Pancreas (tissue), 10 donors: ENCODE data around the gene HOXC5. TPM values are rescaled to one million over a fixed set of nuclear protein-coding genes. Genes with fewer than 3 reads are reported as not detected.

ENCODE experiments used
- ATAC-seq, 4 donors: fragments of 200-7000 bp; cut with Tn5 transposase; one replicate each; pipeline versions ENCODE4 v1.8.0 to v1.9.1; 2020; ENCODE audit warnings: mild to moderate bottlenecking in 4 of 4, moderate library complexity in 4 of 4
- DNase-seq, 6 donors: peaks; one replicate each; pipeline ENCODE4 v3.0.0-alpha.2; 2020
- FAIRE-seq: peaks from 2 replicates; lab custom pipeline; 2012; peaks lifted over from hg19 to GRCh38; lab: Jason Lieb, UNC
- H3K27ac ChIP-seq, 4 donors: fragments of 200-600 bp; sonication (generic); 1 replicate in 3 of 4; 2 replicates in 1 of 4; pipeline versions ENCODE4 v1.5.0 to v1.8.0; 2020
- H3K27me3 ChIP-seq, 4 donors: fragments of 200-600 bp; one replicate each; pipeline ENCODE4 v1.8.0; 2021
- H3K36me3 ChIP-seq, 3 donors: fragments of 200-600 bp; sonication (generic) in 1 of 3; one replicate each; pipeline versions ENCODE4 v1.5.0 to v1.8.0; 2020 to 2021
- H3K4me1 ChIP-seq, 3 donors: fragments of 200-600 bp; one replicate each; pipeline ENCODE4 v1.8.0; 2021
- H3K4me3 ChIP-seq, 4 donors: fragments of 200-600 bp; sonication (generic) in 2 of 4; one replicate each; pipeline versions ENCODE4 v1.5.0 to v1.8.0; 2020 to 2021
- H3K9me3 ChIP-seq, 4 donors: fragments of 200-600 bp; one replicate each; pipeline ENCODE4 v1.8.0; 2021
- WGBS, 2 donors: extraction: QIAGEN DNeasy Blood & Tissue Kit; methylation state at CpG; one replicate each; pipeline ENCODE4 v1.1.7; 2013; 5-methylcytosine and 5-hydroxymethylcytosine counted together
- intact Hi-C, 3 donors: fragments of 100-400 bp; cut with DNase I; formaldehyde crosslinking; loops; one replicate each; pipeline versions ENCODE4 v1.11.1 to v1.14.2; 2022
- polyA plus RNA-seq, 2 donors: library from polyadenylated mRNA; stranded (reverse); fragments of 200-250 nt; gene quantifications; one replicate each; pipeline ENCODE4 v1.2.3, GENCODE V29; 2013
- total RNA-seq, 6 donors: library from RNA; stranded (reverse); fragmentation: NEBNext Ultra II Directional in 4 of 6; extraction: Animal tissue kit (Norgen Biotek cat#: 25700) in 4 of 6; gene quantifications; one replicate each; pipeline versions ENCODE4 v1.2.1 to v1.2.4, GENCODE V29; 2021 to 2023
- TF ChIP-seq, protein P1 (sequence below), 4 donors: fragments of 200-600 bp; sonication (generic) in 3 of 4; IDR thresholded peaks; one replicate each; pipeline versions ENCODE4 v1.5.0 to v1.8.0; 2021; ENCODE audit warnings: antibody characterized with exemption in 4 of 4
- donor health status: healthy with polysubstance abuse.
- donor health status: DM: no; HTN: no; CAD: no; lungs with moderate emphysema.
- donor health status: DM: no; HTN: no; CAD: no.
- donor health status: control.
- donor health status: control.
- donor health status: Bipolar disorder and iron deficiency.
- donor health status: DM: yes; HTN: yes; CAD: no.
- donor health status: DM: no; HTN: no; CAD: no.
- donor health status: DM: no; HTN: no; CAD: no.
- donor health status: DM: yes; HTN: yes; CAD: no.

Gene HOXC5
- total and polyA plus RNA-seq, 8 donors = not detected

DNA sequence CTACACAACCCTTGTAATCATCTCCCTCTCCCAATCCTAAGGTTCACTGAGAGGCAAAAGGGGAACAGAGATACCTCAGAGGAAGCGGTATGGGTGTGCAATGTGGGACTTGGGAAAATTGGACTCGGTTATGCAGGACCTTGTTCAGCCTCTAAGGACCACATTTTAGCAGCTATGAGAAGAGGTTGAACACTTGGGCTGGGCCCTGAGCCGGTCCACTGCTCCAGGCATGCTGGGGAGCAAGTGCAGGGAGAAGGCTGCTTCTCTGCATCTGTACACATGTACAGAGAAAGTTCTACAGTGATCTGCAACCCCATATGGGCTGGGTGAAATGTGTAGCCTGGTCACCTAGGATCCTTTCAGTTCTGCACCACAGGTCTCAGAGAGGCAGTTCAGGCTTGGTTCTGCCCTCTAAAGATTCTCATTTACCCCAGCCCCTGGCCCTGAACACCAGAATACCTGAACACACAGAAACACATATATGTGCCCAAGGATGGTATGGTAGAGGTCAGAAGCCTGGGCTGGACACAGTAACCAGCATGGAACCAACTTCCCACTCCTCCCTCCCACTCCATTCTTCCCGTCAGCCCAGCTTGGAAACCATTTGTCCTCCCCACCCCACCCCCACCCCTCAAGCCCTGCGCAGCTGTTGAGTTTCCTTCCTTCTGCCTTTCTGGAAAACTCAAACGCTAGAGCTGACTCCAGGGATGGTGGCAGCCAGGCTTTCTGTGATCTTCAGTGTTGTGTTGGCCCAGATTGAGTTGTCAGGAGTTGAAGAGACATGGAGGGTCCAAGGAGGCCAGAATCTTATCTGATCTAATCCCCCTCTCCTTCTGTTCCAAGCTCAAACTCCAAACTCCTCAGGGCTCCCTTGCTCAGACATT lies 10.4 kb downstream of the HOXC5 start:
- FAIRE-seq = no peak
- Histone ChIP-seq H3K9me3 (no peaks in the 10 kb centered on the region), H3K4me3 (no peak overlapping the region), H3K4me1 (peaks cover 0 to 6% (median 3%) of the 10 kb centered on the region in 3 donors), H3K27me3 (peaks cover 0 to 26% (median 9%) of the 10 kb centered on the region in 4 donors), H3K36me3 (no peaks in the 10 kb centered on the region), H3K27ac (no peak overlapping the region)
- DNase-seq = no peak
- ATAC-seq = no peak
- WGBS, 2 donors = 37 to 46% methylated on average over 6 of the region's 6 CpGs
- intact Hi-C loops = no loop called here
- TF ChIP-seq, protein P1, sequence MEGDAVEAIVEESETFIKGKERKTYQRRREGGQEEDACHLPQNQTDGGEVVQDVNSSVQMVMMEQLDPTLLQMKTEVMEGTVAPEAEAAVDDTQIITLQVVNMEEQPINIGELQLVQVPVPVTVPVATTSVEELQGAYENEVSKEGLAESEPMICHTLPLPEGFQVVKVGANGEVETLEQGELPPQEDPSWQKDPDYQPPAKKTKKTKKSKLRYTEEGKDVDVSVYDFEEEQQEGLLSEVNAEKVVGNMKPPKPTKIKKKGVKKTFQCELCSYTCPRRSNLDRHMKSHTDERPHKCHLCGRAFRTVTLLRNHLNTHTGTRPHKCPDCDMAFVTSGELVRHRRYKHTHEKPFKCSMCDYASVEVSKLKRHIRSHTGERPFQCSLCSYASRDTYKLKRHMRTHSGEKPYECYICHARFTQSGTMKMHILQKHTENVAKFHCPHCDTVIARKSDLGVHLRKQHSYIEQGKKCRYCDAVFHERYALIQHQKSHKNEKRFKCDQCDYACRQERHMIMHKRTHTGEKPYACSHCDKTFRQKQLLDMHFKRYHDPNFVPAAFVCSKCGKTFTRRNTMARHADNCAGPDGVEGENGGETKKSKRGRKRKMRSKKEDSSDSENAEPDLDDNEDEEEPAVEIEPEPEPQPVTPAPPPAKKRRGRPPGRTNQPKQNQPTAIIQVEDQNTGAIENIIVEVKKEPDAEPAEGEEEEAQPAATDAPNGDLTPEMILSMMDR (IDR thresholded peaks at IDR 0.05) = no peak

DNA sequence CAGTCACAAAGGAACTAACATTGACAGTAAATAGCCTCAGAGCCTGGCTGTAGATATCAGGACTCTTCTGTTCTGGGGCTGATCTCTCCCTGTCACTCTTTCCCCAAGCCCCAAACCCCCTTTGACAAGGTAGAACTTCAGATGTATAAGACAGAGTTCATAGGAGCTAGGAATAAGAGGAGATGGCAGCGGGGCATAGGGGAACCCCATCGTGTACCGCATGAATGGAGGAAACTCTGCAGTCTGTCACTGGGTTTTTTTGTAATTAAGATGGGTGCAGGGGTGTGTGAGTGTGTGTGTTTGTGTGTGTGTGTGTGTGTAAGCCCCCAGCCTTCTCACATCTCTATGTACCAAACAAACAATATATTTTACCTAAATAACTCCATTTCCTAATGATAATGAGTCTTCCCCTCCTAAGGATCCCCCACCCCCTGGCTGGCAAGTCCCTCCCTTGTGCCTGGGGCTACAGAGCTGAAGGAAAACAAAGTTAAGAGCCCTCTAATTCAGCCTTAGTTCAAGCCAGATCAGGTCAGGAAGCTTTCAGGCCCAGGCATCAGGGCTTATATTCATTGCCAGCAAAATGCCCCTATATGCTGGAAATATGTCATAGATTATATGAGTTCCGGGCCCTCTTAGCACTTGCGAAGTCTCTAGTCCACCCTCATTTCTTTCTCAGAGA lies 11.7 kb downstream of the HOXC5 start:
- 45 to 49% methylated on average over 5 of the region's 5 CpGs for WGBS, 2 donors
- FAIRE-seq (no peak), ATAC-seq (no peak), DNase-seq (no peak)
- peaks cover 0 to 6% (median 3%) of the 10 kb centered on the region in 3 donors for H3K4me1 ChIP-seq
- H3K9me3 ChIP-seq = no peaks in the 10 kb centered on the region
- TF ChIP-seq, protein P1 (IDR thresholded peaks at IDR 0.05) = no peak
- H3K27me3 ChIP-seq = peaks cover 0 to 26% (median 9%) of the 10 kb centered on the region in 4 donors
- intact Hi-C loops = no loop called here
- H3K27ac ChIP-seq = no peak overlapping the region
- H3K36me3 ChIP-seq = no peaks in the 10 kb centered on the region
- H3K4me3 ChIP-seq = no peak overlapping the region

DNA sequence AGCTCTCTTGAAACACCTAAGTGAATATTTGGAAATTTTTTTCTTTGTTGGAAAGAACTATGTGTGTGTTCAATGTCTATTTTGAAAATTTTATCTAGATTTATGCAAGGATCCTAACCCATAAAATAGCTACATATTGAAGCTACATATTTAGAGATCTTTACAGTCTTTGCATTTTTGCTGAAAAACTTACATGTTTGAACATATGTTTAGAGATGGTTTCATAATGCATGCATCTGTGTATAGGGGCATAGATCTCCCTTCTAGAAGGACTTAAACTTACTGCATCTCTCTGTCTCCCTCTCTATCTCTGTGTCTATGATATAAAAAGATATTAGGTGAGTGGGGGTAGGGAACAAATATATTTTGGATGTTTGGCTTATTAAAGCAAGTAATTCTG lies 12.6 kb downstream of the HOXC5 start:
- no peak for FAIRE-seq
- ATAC-seq = no peak

DNA sequence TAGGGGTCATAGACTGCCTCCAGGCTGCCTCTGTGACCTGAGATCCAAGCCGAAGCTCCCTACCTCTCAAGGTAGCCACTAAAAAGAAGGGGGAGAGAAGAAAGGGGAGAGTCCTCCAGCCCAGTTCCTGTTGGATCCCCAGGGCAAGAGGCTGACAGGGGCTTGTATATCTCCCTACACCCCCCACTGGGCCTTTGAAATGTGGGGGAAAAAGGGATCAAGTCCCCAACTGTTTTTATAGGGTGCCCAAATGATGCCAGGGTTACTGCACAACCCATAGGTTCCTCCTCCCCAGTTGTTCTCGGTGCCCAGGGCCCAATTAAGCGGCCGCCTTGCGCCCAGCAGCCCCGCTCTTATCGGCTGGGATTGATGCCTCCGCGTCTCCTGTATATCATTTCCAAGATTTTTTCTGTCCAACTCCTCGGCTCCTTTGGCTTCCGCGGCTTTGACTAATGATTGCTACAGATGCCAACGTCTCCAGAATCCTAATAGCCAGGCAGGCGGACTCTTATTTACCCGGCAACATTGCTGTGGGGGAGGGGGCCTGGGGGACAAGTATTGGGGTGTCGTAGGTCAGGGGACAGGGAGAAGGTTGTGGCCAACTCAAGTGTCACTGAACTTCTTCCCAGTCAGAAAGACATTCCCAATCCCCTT lies 13.1 kb downstream of the HOXC5 start:
- no peaks in the 10 kb centered on the region for H3K36me3 ChIP-seq
- no peak for DNase-seq
- no peaks in the 10 kb centered on the region for H3K9me3 ChIP-seq
- TF ChIP-seq, protein P1 (IDR thresholded peaks at IDR 0.05) = no peak
- no peak overlapping the region for H3K27ac ChIP-seq
- no peak for FAIRE-seq
- peaks cover 0 to 6% (median 3%) of the 10 kb centered on the region in 3 donors for H3K4me1 ChIP-seq
- peaks cover 0 to 30% (median 8%) of the 10 kb centered on the region in 4 donors for H3K27me3 ChIP-seq
- ATAC-seq = no peak
- no peak overlapping the region for H3K4me3 ChIP-seq
- 18 to 26% methylated on average over 16 of the region's 16 CpGs for WGBS, 2 donors
- intact Hi-C loops = no loop called here

More for the DNA sequence above, 12.6 kb downstream of the HOXC5 start:
- no peaks in the 10 kb centered on the region for H3K9me3 ChIP-seq
- H3K27ac ChIP-seq = no peak overlapping the region
- no peak for DNase-seq
- TF ChIP-seq, protein P1 (IDR thresholded peaks at IDR 0.05) = no peak
- intact Hi-C loops = no loop called here
- H3K4me3 ChIP-seq = no peak overlapping the region
- H3K4me1 ChIP-seq = peaks cover 0 to 6% (median 3%) of the 10 kb centered on the region in 3 donors
- peaks cover 0 to 30% (median 9%) of the 10 kb centered on the region in 4 donors for H3K27me3 ChIP-seq
- no peaks in the 10 kb centered on the region for H3K36me3 ChIP-seq
